NCI-H2171 (cell line): Measurements from ENCODE around the gene RIC8B.
"Not testable (repeated sequence)": the region's sequence is repeated elsewhere in the genome, so short reads cannot be mapped to it uniquely, and the experiment has no call there.

Experiments
- DNase-seq: peaks from one replicate; lab custom pipeline; 2025; lab: John Stamatoyannopoulos, UW

RIC8B gene

DNA sequence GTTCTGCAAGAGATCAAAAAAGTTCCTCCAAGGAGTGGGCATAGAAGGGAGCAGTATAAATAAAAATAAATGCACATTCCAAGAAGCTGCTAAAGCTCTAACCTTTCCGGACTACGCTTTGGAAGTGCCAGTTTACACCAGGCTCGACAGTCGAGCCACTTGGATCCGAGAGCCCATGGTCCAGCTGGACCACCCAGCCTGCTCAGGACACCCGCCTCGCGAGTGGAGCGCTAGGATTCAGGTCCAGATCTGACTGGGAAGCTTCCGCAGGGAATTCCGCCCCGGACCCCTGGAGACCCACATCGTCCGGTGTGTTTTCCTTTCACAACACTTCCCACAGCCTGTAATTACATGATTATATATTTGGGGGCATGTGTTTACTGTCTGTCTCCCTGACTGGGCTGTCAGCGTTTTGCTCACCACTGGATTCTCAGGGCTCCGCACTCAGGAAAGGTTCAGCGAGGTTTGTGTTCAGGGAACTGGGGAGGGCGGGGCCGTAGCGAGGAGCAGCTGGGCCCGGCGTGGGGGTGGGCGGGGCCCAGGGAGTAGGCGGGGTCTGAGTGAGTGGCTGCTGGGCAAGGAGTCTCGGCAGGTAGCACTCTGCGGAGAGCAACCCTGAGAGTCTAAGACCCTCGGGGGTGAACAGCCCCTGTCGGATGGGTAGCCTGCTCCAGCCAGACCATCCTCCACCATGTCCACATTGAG lies 128.9 kb downstream of the RIC8B start:
- DNase-seq, result peak; percentile 36

DNA sequence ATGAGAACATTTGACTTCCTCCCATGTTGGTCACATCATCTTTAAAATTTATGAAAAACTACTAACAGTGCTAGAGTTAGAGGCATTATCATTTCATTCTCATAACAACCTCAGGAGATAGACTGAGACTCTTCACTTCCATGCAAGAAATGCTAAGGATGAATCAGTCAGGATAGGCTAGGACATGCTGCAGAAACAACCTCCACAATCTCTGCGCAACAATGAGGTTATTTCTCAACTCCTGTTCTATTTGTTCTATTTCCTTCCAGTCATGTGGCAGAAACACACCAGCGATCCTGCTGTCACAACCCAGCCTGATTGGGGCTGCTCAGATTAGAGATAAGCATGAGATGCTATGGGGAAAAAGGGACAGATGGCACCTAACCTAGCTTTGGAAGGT lies 132.2 kb downstream of the RIC8B start:
- DNase-seq, result peak; percentile 20

DNA sequence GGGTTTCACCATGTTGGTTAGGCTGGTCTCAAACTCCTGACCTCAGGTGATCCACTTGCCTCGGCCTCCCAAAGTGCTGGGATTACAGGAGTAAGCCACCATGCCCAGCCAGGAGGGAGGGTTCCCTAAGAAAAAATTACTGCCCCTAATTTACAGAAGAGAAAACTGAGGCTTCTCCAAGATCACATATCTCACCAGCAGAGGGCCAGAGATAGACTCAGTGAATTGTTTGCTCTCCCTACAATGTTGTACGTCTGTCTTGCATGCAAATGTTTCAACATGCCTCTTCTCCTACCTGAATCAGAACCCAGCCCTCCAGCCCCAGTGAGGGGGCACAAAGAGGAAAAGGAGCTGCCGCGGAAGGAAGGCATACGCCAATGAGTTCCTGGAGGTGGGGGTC lies 132.9 kb downstream of the RIC8B start:
- DNase-seq, result no peak

DNA sequence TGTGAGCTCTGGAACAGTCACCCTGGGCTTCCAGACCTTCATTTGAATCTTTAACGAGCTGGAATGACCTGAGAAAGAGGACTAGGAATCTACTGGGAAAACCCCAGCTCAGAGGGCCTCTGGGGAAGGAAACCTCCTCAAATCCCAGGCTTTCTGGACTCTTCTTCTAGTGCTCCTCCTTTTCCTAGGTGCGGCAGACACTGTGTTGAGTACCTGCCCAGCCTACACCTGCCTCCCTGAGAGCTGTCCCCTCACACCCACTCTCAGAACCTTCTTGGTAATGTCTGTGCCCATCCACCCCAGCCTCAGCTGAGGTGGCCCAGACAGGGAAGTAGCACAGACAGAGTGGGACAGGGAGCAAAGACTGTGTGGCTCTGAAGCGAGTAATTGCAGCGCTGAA lies 133.4 kb downstream of the RIC8B start:
- no peak for DNase-seq

DNA sequence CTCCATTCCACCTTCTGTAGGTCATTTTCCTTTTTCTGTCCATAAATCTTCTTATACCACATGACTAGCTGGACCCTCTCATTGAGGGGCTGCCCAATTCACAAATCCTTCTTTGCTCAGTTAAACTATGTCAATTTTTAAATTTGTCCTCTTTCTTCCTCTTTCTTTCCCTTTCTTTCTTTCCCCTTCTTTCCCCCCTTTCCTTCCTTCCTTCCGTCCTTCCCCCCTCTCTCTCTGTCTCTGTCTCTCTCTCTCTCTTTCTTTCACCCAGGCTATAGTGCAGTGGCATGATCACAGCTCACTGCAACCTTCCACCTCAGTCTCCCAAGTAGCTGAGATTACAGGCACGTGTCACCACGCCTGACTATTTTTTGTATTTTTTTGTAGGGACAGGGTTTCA lies 134.1 kb downstream of the RIC8B start:
- no peak for DNase-seq

DNA sequence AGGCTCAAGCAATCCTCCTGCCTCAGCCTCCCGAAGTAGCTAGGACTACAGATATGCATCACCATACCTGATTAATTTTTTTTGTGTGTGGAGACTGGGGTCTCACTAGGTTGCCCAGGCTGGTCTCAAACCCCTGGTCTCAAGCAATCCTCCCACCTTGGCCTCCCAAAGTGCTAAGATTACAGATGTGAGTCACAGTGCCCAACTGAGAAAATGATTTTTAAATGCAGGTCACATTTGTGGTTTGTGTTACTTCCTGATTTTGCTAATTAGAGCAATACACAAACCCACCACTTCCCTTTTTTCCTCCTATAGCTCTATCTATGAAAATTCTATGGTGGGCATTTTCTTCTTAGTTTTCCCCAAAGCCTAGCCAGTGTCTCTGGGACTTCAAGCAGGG lies 135.7 kb downstream of the RIC8B start:
- no peak for DNase-seq

DNA sequence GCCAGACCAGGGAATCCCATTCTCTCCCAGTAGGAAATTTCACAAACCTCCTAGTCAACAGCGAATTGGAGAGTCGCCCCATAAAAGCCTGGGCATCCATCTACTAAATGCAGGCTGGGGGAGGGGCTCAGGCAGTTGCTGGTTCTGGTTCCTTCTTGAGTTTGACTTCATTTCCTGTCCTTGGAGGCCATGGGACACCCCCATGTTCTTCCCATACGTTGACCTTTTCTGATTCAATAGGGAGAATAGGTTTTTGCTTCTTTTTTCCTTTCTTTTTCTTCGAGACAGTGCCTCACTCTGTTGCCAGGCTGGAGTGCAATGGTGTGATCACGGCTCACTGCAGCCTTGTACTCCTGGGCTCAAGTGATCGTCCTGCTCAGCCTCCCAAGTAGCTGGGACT lies 137.1 kb downstream of the RIC8B start:
- DNase-seq, result no peak

DNA sequence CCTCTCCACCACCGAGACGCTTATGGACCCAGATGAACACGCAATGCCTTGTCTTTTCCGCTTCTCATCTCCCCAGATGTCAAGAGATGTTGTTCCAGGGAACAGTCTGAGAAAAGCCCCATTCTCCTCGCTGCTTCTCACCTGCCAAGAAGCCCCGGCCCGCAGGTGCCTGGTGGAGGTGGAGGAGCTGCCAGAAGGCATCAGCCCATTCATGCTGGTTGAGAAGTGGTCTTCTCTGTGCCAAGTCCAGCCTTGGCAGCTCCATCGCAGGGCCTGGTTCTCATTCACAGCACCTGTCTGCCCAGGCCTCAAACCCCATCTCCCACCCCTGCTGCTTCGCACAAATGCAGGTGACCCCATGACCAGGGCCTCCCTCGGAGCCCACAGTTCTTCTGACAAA lies 139.0 kb downstream of the RIC8B start:
- DNase-seq, result no peak

DNA sequence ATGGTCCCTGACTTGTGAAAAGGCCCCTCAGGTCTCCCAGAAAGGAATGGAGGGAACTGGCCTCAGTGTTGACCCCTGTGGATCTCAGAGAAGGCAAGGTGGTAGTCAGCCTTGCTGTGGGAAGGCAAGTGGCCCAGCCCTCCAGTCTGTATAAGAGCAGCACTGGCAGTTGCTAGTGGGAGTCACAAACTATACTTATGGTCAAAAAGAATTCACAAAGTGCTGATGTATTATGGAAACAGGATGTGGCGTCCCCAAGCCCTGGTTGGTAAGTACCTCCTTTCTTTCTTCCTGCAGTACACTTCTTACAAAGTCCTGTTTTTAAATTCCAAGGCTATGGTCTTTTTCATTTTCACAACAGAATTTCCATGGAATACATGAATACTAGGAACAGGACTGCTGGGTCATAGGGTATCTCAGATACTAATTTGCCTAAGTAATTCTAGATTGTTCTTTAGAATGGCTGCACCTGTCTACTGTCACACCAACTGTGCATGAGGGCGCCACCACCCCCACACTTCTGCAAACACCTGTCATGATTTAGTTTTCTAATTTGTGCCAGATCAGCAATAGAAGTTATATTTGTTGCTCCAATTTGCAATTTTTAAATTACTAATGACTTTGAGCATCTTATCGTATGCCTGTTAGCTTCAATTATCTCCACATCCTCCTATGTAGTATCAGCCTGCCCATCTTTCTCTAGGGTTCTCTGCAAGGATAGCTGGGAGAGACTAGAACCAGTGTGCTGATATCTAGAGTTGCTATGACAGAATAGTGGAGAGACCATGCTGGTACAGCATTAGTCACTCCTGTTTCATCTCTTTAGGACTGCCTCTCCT lies 140.5 kb downstream of the RIC8B start:
- DNase-seq, result no peak

DNA sequence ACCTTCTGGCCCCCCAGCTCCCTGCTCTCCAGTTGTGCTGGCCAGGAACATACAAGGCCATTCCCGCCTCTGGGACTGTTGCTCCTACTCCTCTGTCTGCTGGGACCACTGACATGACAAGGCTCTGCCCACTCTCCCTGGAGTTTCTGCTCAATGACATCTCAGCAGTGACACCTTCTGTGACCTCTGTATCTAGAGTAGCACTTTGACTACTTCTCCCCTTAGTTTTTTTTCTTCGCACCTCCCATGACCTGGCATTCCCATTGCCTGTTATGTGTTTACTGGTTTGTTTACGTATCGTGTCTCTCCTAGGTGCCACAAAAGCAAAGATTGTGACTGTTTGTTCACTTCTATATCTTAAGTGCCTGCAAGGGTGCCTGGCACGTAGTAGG lies 141.1 kb downstream of the RIC8B start:
- DNase-seq, result no peak

DNA sequence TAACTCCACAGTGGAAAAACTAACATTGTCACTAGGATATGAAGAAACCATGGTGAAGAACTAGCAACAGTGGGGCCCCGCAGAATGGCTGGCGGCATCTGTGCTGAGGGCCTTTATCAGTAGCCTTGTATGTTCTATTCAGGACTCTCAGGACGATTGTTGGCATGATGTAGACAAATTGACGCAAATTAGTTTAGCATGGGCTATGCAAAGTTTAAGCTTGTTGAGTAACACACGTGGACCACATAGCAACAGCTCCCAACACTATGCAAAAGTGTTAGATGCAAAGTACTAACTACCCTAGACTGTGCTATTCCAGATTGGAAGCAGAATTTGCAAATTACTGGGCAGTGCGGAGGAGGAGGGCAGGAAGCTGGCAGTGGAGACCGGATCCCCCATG lies 143.0 kb downstream of the RIC8B start:
- no peak for DNase-seq

DNA sequence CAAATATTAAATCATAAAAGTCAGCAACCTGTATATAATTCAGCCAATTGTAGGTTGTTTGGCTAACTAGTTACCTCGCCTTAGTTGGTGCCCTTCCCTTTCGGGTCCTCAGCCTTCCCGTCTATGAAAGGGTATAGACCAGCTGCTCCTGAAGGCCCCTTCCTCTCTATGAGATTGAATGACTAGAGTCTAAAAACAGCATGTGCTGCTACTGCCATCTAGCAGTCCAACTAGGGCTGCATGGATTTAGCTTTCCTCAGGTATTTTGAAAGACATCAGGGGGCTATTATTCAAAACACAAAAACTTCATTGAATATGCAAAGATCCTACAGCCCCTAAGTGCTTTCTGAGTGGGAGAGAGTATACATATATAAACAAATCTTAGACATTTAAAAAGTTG lies 144.3 kb downstream of the RIC8B start:
- peak; percentile 16 for DNase-seq

DNA sequence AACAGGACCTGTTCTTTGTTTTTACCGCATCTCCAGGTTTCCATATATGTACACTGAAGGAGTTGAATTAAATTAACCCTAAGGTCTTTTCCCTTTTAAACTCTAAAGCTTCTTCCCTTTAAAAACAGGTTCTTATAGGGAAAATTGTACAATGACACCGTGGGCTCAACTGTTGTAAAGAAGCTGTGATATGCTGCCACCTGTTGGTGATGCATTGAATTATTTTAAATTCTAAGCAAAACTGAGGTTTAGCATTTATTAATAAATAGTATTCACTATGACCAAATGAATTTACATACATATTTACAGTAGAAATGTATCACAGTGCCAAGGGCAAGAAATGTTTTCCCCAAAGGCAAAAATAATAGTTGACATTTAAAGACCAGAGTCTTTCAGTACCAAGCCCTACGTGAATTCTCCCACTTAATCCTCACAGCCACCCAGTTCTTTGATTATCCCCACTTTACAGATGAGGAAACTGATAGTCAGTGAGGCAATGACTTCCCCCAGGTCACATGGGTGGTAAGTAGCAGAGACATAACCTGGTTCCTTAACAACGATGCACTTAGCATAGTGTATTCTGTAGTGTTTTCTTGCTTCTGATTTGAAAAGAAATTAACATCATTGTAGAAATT lies 145.5 kb downstream of the RIC8B start:
- DNase-seq, result no peak

DNA sequence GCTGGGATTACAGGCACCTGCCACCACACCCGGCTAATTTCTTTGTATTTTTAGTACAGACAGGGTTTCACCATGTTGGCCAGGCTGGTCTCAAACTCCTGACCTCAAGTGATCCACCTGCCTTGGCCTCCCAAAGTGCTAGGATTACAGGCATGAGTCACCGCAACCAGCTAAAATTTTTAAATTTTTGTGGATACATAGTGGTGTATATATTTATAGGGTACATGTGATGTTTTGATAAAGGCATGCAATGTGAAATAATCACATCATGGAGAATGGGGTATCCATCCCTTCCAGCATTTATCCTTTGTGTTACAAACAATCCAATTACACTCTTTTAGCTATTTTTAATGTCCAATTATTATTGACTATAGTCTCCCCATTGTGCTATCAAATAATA lies 147.5 kb downstream of the RIC8B start:
- DNase-seq, result not testable (repeated sequence)

DNA sequence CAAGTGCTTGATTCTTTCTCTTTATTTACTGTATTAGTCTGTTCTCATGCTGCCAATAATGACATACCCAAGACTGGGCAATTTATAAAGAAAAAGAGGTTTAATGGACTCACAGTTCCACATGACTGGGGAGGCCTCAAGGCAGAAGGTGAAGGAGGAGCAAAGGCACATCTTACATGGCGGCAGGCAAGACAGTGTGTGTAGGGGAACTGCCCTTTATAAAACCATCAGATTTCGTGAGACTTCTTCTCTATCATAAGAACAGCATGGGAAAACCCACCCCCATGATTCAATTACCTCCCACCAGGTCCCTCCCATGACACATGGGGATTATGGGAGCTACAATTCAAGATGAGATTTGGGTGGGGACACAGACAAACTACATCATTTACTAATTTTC lies 149.1 kb downstream of the RIC8B start:
- DNase-seq, result not testable (repeated sequence)

DNA sequence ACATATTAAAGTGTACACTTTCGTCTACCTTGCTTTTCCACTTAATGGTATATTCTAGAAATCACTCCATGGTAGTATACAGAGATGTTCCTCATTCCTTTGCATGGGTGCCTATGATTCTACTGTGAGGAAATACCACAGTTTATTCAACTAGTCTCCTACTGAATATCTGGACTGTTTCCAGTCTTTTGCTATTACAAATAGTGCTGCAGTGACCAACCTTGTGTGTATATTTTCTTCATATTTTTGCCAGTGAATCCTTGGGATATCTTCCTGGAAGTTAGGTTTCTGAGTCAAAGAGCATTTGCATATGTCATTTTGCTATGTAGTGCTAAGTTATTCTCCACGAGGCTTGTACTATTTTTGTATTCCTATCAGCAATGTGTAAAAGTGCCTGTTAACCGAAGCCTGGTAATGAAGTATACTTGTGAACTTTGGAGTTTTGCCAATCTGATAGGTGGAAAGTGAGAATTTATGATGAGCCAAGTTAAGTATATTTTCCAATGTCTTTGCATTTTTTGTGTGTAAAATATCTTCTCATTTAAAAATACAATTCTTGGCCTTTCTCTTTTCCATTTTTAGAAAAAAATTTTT lies 149.9 kb downstream of the RIC8B start:
- DNase-seq, result no peak

DNA sequence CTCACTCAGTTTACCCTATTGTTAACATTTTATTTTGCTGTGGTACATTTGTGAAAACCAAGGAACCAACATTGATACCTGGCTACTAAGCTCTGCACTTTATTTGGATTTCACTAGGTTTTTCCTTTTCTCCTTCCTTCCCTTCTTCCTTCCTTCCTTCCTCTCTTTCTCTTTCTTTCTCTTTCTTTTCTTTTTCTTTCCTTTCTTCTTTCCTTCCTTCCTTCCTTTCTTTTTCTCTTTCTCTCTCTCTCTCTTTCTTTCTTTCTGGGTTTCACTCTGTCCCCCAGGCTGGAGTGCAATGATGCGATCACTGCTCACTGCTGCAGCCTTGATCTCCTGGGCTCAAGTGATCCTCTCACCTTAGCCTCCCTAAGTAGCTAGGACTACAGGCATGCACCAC lies 152.2 kb downstream of the RIC8B start:
- no peak for DNase-seq

DNA sequence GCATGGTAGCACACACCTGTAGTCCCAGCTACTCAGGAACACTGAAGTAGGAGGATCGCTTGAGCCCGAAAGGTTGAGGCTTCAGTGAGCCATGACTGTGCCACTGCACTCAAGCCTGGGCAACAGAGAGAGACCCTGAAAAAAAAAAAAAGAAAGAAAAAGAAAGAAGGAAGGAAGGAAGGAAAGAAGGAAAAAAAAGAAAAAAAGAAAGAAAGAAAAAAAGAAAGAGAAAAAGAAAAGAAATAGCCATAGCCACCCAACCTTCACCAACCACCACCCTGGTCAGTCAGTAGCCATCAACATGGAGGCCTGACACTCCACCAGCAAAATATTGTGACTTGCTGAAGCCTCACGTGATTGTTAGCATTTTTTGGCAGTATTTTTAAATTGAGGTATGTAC lies 159.8 kb downstream of the RIC8B start:
- no peak for DNase-seq
